B cell (primary cell): ENCODE results near the gene UNC5A. TPM values are rescaled to one million over a fixed set of nuclear protein-coding genes. Genes with fewer than 3 reads are reported as not detected.

ENCODE experiments used
- ATAC-seq: fragments of 200-7000 bp; cut with Tn5 transposase; one replicate; pipeline ENCODE4 v1.10.0; 2021; ENCODE audit warnings: low read depth, mild to moderate bottlenecking, moderate number of reproducible peaks, moderate library complexity
- CTCF ChIA-PET: fragments of 350-600 bp; sonication (Branson Sonifier 250); formaldehyde crosslinking; loops from one replicate; lab custom pipeline; 2021; ENCODE audit warnings: antibody characterized with exemption, inconsistent platforms; lab: Charles Lee
- POLR2A ChIA-PET: fragments of 350-600 bp; sonication (Branson Sonifier 250); formaldehyde crosslinking; loops from one replicate; lab custom pipeline; 2021; ENCODE audit warnings: antibody characterized with exemption; lab: Charles Lee
- DNase-seq: peaks from one replicate; pipeline ENCODE4 v3.0.0; 2013
- H2AFZ ChIP-seq: 2 replicates; pipeline ENCODE4 v1.6.1; 2012; ENCODE audit warnings: mild to moderate bottlenecking, low read depth, low read length; ENCODE audit not compliant: insufficient read depth, poor library complexity, severe bottlenecking
- H3K27ac ChIP-seq, 2 donors: 1 replicate in 1 of 2; 2 replicates in 1 of 2; pipeline ENCODE4 v1.5.1; 2012 to 2013; ENCODE audit warnings: low read length in 2 of 2, mild to moderate bottlenecking in 2 of 2, moderate library complexity in 1 of 2
- H3K27me3 ChIP-seq, 4 experiments: fragments of 200-600 bp in 1 of 4; sonication (generic) in 1 of 4; replicated peaks in 1 of 4; 1 replicate in 2 of 4; 2 replicates in 2 of 4; pipeline versions ENCODE4 v1.6.1 to v1.7.0; 2013 to 2016; ENCODE audit warnings: low read length in 3 of 4, mild to moderate bottlenecking in 2 of 4, mixed read lengths in 1 of 4, moderate library complexity in 1 of 4; ENCODE audit not compliant: insufficient read depth in 4 of 4, control insufficient read depth in 3 of 4; ENCODE audit errors: control extremely low read depth in 1 of 4
- H3K36me3 ChIP-seq, 2 experiments: replicated peaks in 1 of 2; 1 replicate in 1 of 2; 2 replicates in 1 of 2; pipeline versions ENCODE4 v1.6.1 to v1.7.1; 2013; ENCODE audit warnings: low read length in 1 of 2; ENCODE audit not compliant: insufficient read depth in 2 of 2, control insufficient read depth in 1 of 2; ENCODE audit errors: control extremely low read depth in 1 of 2, extremely low read depth in 1 of 2
- H3K4me1 ChIP-seq, 2 donors: fragments of 200-600 bp in 1 of 2; sonication (generic) in 1 of 2; 1 replicate in 1 of 2; 2 replicates in 1 of 2; pipeline versions ENCODE4 v1.5.1 to v1.6.1; 2013 to 2017; ENCODE audit warnings: low read length in 2 of 2; ENCODE audit not compliant: control insufficient read depth in 2 of 2, insufficient read depth in 2 of 2
- H3K4me2 ChIP-seq: replicated peaks from 2 replicates; pipeline ENCODE3; 2012; ENCODE audit warnings: mild to moderate bottlenecking, low read depth, low read length; ENCODE audit not compliant: poor library complexity, severe bottlenecking
- H3K4me3 ChIP-seq, 5 experiments: fragments of 200-600 bp in 1 of 5; sonication (generic) in 1 of 5; 1 replicate in 3 of 5; 2 replicates in 2 of 5; pipeline versions ENCODE4 v1.5.1 to v1.7.0; 2011 to 2016; ENCODE audit warnings: low read length in 4 of 5, mild to moderate bottlenecking in 4 of 5, low read depth in 2 of 5, control low read depth in 1 of 5, moderate library complexity in 1 of 5; ENCODE audit not compliant: insufficient read depth in 1 of 5; ENCODE audit errors: control extremely low read depth in 1 of 5, extremely low read depth in 1 of 5
- H3K79me2 ChIP-seq: fragments of 200-600 bp; sonication (generic); one replicate; pipeline ENCODE4 v1.6.0; 2016; ENCODE audit warnings: low read length; ENCODE audit not compliant: control insufficient read depth, insufficient read depth
- H3K9ac ChIP-seq: fragments of 200-600 bp; sonication (generic); 2 replicates; pipeline ENCODE4 v1.6.1; 2017; ENCODE audit warnings: mild to moderate bottlenecking, low read length, moderate library complexity
- H3K9me3 ChIP-seq, 3 donors: one replicate each; pipeline versions ENCODE4 v1.6.1 to v1.7.1; 2013; ENCODE audit warnings: low read length in 2 of 3; ENCODE audit not compliant: control insufficient read depth in 2 of 3, insufficient read depth in 1 of 3; ENCODE audit errors: control extremely low read depth in 1 of 3
- H4K20me1 ChIP-seq: 2 replicates; pipeline ENCODE4 v1.6.0; 2012; ENCODE audit warnings: mild to moderate bottlenecking, low read length; ENCODE audit not compliant: insufficient read depth, control insufficient read depth, poor library complexity, severe bottlenecking
- H3K27ac Mint-ChIP-seq: one replicate; pipeline ENCODE4 v1.8.0; 2021; ENCODE audit warnings: mixed read lengths
- H3K27me3 Mint-ChIP-seq: one replicate; pipeline ENCODE4 v1.8.0; 2021; ENCODE audit warnings: mixed read lengths
- H3K4me1 Mint-ChIP-seq: one replicate; pipeline ENCODE4 v1.8.0; 2021; ENCODE audit warnings: mixed read lengths
- H3K4me3 Mint-ChIP-seq: one replicate; pipeline ENCODE4 v1.8.0; 2021; ENCODE audit warnings: mixed read lengths
- H3K9me3 Mint-ChIP-seq: one replicate; pipeline ENCODE4 v1.8.0; 2022; ENCODE audit warnings: mixed read lengths; ENCODE audit not compliant: insufficient read depth
- EZH2 ChIP-seq: IDR thresholded peaks from 2 replicates; pipeline ENCODE4 v1.6.1; 2012; ENCODE audit warnings: borderline replicate concordance, low read depth, mild to moderate bottlenecking, moderate library complexity, low read length; ENCODE audit not compliant: insufficient read depth, poor library complexity, severe bottlenecking
- WGBS: methylation state at CpG from one replicate; pipeline ENCODE4 v1.1.5; 2013; ENCODE audit warnings: missing lambda C conversion rate; ENCODE audit not compliant: insufficient coverage; 5-methylcytosine and 5-hydroxymethylcytosine counted together
- intact Hi-C: fragments of 100-400 bp; cut with micrococcal nuclease; formaldehyde crosslinking; loops from one replicate; pipeline ENCODE4 v1.10.0; 2022
- polyA plus RNA-seq: library from polyadenylated mRNA; depleted of rRNA; stranded (reverse); fragments of >200 nt; gene quantifications from 2 replicates; pipeline ENCODE4 v1.2.3, GENCODE V29; 2012
- total RNA-seq, 2 donors: library from RNA; stranded (reverse); fragments of 120-200 nt in 1 of 2; gene quantifications; 1 replicate in 1 of 2; 2 replicates in 1 of 2; pipeline versions ENCODE4 v1.2.3 to v1.2.4, GENCODE V29; 2013 to 2022
- TF ChIP-seq, protein P1 (sequence below): fragments of 200-600 bp; IDR thresholded peaks from one replicate; pipeline ENCODE4 v1.8.0; 2022; ENCODE audit warnings: antibody characterized with exemption, mild to moderate bottlenecking

UNC5A gene
- total and polyA plus RNA-seq, 2 donors (not counting 1 experiment from before 2014, with no cell fraction given), result not detected

GRCh38 chr5:176768174-176768970 lies 42.0 kb upstream of the UNC5A start:
- Histone ChIP-seq H3K27ac (no peak overlapping the region), H2AFZ (no peak overlapping the region), H3K79me2 (no peaks in the 10 kb centered on the region), H3K4me3 (no peak overlapping the region), H3K4me1 (no peaks in the 10 kb centered on the region), H3K36me3 (no peaks in the 10 kb centered on the region), H3K9me3 (peaks cover 2 to 14% (median 8%) of the 10 kb centered on the region in 3 donors), H3K27me3 (peaks cover 0 to 17% (median 8%) of the 10 kb centered on the region in 4 experiments), H4K20me1 (no peaks in the 10 kb centered on the region), H3K4me2 (no peak overlapping the region), H3K9ac (no peak overlapping the region)
- ATAC-seq, result no peak
- no peaks in the 10 kb centered on the region for H3K4me1 Mint-ChIP-seq
- no peak overlapping the region for H3K4me3 Mint-ChIP-seq
- peaks cover 48% of the 10 kb centered on the region for H3K27me3 Mint-ChIP-seq
- TF ChIP-seq, protein P1, sequence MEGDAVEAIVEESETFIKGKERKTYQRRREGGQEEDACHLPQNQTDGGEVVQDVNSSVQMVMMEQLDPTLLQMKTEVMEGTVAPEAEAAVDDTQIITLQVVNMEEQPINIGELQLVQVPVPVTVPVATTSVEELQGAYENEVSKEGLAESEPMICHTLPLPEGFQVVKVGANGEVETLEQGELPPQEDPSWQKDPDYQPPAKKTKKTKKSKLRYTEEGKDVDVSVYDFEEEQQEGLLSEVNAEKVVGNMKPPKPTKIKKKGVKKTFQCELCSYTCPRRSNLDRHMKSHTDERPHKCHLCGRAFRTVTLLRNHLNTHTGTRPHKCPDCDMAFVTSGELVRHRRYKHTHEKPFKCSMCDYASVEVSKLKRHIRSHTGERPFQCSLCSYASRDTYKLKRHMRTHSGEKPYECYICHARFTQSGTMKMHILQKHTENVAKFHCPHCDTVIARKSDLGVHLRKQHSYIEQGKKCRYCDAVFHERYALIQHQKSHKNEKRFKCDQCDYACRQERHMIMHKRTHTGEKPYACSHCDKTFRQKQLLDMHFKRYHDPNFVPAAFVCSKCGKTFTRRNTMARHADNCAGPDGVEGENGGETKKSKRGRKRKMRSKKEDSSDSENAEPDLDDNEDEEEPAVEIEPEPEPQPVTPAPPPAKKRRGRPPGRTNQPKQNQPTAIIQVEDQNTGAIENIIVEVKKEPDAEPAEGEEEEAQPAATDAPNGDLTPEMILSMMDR, result no peak
- TF ChIP-seq EZH2, result no peak
- peaks cover 10% of the 10 kb centered on the region for H3K9me3 Mint-ChIP-seq
- ChIA-PET CTCF (no interaction called here), POLR2A (no interaction called here)
- WGBS, result 74% methylated on average over 8 of the region's 10 CpGs
- intact Hi-C loops, result no loop called here
- no peak for DNase-seq
- no peak overlapping the region for H3K27ac Mint-ChIP-seq

DNA sequence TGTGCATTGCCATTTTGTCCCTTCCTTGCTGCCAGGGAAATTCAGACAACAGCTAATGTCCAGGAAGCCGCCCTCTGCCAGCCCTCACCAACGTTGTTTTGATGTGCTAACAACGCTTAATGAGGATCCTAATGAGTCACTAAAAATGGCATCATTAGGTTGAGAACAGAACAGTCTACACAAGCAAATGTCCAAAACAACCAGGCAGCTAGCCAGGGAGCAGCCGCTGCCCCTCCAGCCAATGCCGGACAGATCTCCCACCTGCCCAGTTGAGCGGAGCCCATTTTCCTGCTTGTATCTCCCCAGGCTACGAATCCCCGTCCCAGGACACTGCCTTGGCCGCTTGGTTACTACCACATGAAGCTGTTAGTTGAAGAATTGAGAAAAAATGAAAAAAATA lies 40.4 kb upstream of the UNC5A start:
- H3K27ac Mint-ChIP-seq, result no peak overlapping the region
- H3K9me3 Mint-ChIP-seq, result peaks cover 10% of the 10 kb centered on the region
- TF ChIP-seq EZH2, result no peak
- TF ChIP-seq, protein P1, result no peak
- H3K36me3 ChIP-seq, result no peaks in the 10 kb centered on the region
- H3K79me2 ChIP-seq, result no peaks in the 10 kb centered on the region
- peaks cover 0 to 25% (median 8%) of the 10 kb centered on the region in 4 experiments for H3K27me3 ChIP-seq
- no peak overlapping the region for H3K4me2 ChIP-seq
- ChIA-PET POLR2A (no interaction called here), CTCF (no interaction called here)
- intact Hi-C loops, result no loop called here
- H4K20me1 ChIP-seq, result no peaks in the 10 kb centered on the region
- WGBS, result 85% methylated on average over 6 of the region's 9 CpGs
- no peak overlapping the region for H3K9ac ChIP-seq
- H3K4me1 ChIP-seq, result no peaks in the 10 kb centered on the region
- no peak for DNase-seq
- no peak overlapping the region for H3K4me3 Mint-ChIP-seq
- peaks cover 39% of the 10 kb centered on the region for H3K27me3 Mint-ChIP-seq
- H3K9me3 ChIP-seq, result peaks cover 2 to 16% (median 8%) of the 10 kb centered on the region in 3 donors
- H3K4me1 Mint-ChIP-seq, result no peaks in the 10 kb centered on the region
- no peak for ATAC-seq
- no peak overlapping the region for H3K27ac ChIP-seq
- no peak overlapping the region for H2AFZ ChIP-seq
- no peak overlapping the region for H3K4me3 ChIP-seq
